ENCODE data around the gene VN1R2.
"Not testable (repeated sequence)": the region's sequence is repeated elsewhere in the genome, so short reads cannot be mapped to it uniquely, and the experiment has no call there.

DNA sequence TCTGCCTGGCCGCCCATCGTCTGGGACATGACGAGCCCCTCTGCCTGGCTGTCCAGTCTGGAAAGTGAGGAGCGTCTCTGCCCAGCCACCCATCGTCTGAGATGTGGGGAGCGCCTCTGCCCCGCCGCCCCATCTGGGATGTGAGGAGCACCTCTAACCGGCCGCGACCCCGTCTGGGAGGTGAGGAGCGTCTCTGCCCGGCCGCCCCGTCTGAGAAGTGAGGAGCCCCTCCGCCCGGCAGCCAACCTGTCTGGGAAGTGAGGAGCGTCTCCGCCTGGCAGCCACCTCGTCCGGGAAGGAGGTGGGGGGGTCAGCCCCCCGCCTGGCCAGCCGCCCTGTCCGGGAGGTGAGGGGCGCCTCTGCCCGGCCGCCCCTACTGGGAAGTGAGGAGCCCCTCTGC lies 35.4 kb upstream of the VN1R2 start:
- TF ChIP-seq ESRRG (CRISPR knock-in tag; IDR thresholded peaks at IDR 0.05); OSR1 (CRISPR knock-in tag; IDR thresholded peaks at IDR 0.05); TCF4 (CRISPR knock-in tag; IDR thresholded peaks at IDR 0.05; ENCODE audit: borderline replicate concordance); ZNF8 (CRISPR knock-in tag; IDR thresholded peaks at IDR 0.05); RARB (CRISPR knock-in tag; IDR thresholded peaks at IDR 0.05); ZNF565 (CRISPR knock-in tag; conservative IDR thresholded peaks at IDR 0.05; ENCODE audit: low read depth); CSDC2 (CRISPR knock-in tag; IDR thresholded peaks at IDR 0.05); ZFP30 (CRISPR knock-in tag; IDR thresholded peaks at IDR 0.05); ZFP3 (CRISPR knock-in tag; IDR thresholded peaks at IDR 0.05): not testable (repeated sequence)
- TF ChIP-seq, protein P1, sequence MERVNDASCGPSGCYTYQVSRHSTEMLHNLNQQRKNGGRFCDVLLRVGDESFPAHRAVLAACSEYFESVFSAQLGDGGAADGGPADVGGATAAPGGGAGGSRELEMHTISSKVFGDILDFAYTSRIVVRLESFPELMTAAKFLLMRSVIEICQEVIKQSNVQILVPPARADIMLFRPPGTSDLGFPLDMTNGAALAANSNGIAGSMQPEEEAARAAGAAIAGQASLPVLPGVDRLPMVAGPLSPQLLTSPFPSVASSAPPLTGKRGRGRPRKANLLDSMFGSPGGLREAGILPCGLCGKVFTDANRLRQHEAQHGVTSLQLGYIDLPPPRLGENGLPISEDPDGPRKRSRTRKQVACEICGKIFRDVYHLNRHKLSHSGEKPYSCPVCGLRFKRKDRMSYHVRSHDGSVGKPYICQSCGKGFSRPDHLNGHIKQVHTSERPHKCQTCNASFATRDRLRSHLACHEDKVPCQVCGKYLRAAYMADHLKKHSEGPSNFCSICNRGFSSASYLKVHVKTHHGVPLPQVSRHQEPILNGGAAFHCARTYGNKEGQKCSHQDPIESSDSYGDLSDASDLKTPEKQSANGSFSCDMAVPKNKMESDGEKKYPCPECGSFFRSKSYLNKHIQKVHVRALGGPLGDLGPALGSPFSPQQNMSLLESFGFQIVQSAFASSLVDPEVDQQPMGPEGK (CRISPR knock-in tag; IDR thresholded peaks at IDR 0.05; ENCODE audit: borderline replicate concordance): not testable (repeated sequence)
- TF ChIP-seq, protein P2, sequence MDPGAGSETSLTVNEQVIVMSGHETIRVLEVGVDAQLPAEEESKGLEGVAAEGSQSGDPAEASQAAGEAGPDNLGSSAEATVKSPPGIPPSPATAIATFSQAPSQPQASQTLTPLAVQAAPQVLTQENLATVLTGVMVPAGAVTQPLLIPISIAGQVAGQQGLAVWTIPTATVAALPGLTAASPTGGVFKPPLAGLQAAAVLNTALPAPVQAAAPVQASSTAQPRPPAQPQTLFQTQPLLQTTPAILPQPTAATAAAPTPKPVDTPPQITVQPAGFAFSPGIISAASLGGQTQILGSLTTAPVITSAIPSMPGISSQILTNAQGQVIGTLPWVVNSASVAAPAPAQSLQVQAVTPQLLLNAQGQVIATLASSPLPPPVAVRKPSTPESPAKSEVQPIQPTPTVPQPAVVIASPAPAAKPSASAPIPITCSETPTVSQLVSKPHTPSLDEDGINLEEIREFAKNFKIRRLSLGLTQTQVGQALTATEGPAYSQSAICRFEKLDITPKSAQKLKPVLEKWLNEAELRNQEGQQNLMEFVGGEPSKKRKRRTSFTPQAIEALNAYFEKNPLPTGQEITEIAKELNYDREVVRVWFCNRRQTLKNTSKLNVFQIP (CRISPR knock-in tag; IDR thresholded peaks at IDR 0.05; ENCODE audit: borderline replicate concordance, low read depth): not testable (repeated sequence)

Data from SK-N-SH treated with all-trans-retinoic acid at 6 μM for 48 hours (cell line).